Colonic mucosa (tissue), 4 donors: ENCODE data around the gene GFOD1. TPM values are rescaled to one million over a fixed set of nuclear protein-coding genes. Genes with fewer than 3 reads are reported as not detected.

Experiments
- DNase-seq: peaks from one replicate; pipeline ENCODE4 v3.0.0-alpha.2; 2020
- H3K27ac ChIP-seq: fragments of 200-600 bp; one replicate; pipeline ENCODE4 v1.8.0; 2021
- H3K27me3 ChIP-seq: fragments of 200-600 bp; one replicate; pipeline ENCODE4 v1.8.0; 2021
- H3K36me3 ChIP-seq: fragments of 200-600 bp; one replicate; pipeline ENCODE4 v1.8.0; 2021
- H3K4me1 ChIP-seq: fragments of 200-600 bp; one replicate; pipeline ENCODE4 v1.8.0; 2021; ENCODE audit warnings: mild to moderate bottlenecking
- H3K4me3 ChIP-seq: fragments of 200-600 bp; one replicate; pipeline ENCODE4 v1.8.0; 2021
- H3K9ac ChIP-seq, 2 donors: one replicate each; pipeline ENCODE4 v1.7.0; 2013; ENCODE audit warnings: control low read depth in 2 of 2, low read depth in 2 of 2, low read length in 2 of 2
- H3K9me3 ChIP-seq: fragments of 200-600 bp; one replicate; pipeline ENCODE4 v1.8.0; 2021
- intact Hi-C: fragments of 100-400 bp; cut with DNase I; formaldehyde crosslinking; loops from one replicate; pipeline ENCODE4 v1.14.1; 2022
- total RNA-seq, 2 donors: library from RNA; stranded (reverse); fragmentation: NEBNext Ultra II Directional in 1 of 2; extraction: Animal tissue kit (Norgen Biotek cat#: 25700) in 1 of 2; gene quantifications; one replicate each; pipeline ENCODE4 v1.2.1, GENCODE V29; 2021
- TF ChIP-seq, protein P1 (sequence below): fragments of 200-600 bp; IDR thresholded peaks from one replicate; pipeline ENCODE4 v1.8.0; 2022; ENCODE audit warnings: antibody characterized with exemption, mild to moderate bottlenecking
- donor health status: healthy.
- donor health status: DM: no; HTN: no; CAD: no.
- donor health status: DM: no; HTN: no; CAD: no.

The GFOD1 gene
- total RNA-seq, 2 donors from 2014 or later, result 6.9 to 7.6 TPM

DNA sequence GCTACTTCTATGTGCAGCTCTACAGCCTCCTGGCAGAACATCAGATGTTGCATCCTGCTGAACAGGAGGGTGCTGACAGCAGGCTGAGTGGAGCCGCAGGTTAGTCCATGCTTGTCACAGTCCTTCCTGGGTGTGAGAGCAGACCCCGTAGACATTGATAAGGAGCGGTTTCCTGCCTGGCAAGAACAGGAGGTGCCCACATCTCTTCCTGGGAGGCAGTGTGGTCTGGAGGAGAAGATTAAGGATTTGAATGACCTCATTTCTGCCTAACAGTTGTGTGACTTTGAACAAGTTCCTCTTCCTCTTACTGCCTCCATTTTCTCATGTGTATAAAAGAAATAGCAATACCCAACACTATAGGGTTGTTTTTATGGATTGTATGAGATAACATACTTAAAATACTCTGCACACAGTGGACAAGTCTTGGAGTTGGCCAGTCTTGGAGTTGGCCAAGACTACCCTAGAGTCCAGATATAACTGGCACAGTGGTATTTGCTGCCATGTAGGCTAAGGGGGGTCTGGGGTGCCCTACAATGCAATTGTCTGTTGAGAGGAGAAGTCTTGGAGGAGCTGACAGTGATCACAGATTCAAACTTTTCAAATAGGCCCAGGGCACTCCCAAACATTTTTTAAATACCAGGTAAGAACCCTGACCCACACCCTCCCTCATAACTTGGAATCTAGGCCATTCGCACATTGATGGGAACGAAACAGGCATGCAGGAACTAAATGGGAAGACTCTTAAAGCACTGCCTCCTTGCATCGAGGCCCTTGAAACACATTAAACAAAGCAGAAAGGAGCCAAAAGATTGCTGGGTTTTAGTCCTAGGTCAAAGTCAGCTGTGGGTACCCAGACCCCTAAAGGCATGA is 126.5 kb downstream of the GFOD1 start:
- H3K9ac ChIP-seq, result no peak overlapping the region
- intact Hi-C loops, result no loop called here
- H3K36me3 ChIP-seq, result no peaks in the 10 kb centered on the region
- H3K4me3 ChIP-seq, result no peak overlapping the region
- no peaks in the 10 kb centered on the region for H3K27me3 ChIP-seq
- no peak overlapping the region for H3K27ac ChIP-seq
- TF ChIP-seq, protein P1, sequence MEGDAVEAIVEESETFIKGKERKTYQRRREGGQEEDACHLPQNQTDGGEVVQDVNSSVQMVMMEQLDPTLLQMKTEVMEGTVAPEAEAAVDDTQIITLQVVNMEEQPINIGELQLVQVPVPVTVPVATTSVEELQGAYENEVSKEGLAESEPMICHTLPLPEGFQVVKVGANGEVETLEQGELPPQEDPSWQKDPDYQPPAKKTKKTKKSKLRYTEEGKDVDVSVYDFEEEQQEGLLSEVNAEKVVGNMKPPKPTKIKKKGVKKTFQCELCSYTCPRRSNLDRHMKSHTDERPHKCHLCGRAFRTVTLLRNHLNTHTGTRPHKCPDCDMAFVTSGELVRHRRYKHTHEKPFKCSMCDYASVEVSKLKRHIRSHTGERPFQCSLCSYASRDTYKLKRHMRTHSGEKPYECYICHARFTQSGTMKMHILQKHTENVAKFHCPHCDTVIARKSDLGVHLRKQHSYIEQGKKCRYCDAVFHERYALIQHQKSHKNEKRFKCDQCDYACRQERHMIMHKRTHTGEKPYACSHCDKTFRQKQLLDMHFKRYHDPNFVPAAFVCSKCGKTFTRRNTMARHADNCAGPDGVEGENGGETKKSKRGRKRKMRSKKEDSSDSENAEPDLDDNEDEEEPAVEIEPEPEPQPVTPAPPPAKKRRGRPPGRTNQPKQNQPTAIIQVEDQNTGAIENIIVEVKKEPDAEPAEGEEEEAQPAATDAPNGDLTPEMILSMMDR, result no peak
- no peaks in the 10 kb centered on the region for H3K4me1 ChIP-seq
- H3K9me3 ChIP-seq, result no peaks in the 10 kb centered on the region
- DNase-seq, result no peak

GRCh38 chr6:13359287-13359686 is 128.1 kb downstream of the GFOD1 start:
- no peaks in the 10 kb centered on the region for H3K9me3 ChIP-seq
- H3K27ac ChIP-seq, result no peak overlapping the region
- no peaks in the 10 kb centered on the region for H3K4me1 ChIP-seq
- TF ChIP-seq, protein P1, result no peak
- H3K27me3 ChIP-seq, result no peaks in the 10 kb centered on the region
- no peak overlapping the region for H3K4me3 ChIP-seq
- DNase-seq, result no peak
- intact Hi-C loops, result no loop called here
- no peak overlapping the region for H3K9ac ChIP-seq
- no peaks in the 10 kb centered on the region for H3K36me3 ChIP-seq

DNA sequence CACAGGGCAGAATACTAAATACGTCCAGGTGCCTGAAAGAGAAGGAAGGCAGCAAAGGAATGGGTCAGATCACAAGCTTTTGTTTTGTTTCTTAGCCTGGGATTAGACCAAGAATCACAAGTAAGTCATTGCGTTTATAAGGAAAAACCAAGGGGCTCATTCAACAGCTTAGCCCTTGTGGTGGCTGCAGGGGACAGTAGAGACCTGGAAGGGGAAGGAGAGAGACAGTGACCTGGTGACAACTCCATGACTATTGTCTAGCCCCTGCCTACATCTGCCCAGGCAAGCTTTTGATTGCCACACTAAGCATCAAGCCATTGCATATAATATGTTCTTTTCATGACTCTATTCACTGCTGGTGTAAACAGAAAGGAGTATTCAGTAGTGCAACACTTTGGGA is 128.9 kb downstream of the GFOD1 start:
- Histone ChIP-seq H3K4me1 (no peaks in the 10 kb centered on the region), H3K9ac (no peak overlapping the region), H3K9me3 (no peaks in the 10 kb centered on the region), H3K27ac (no peak overlapping the region), H3K27me3 (no peaks in the 10 kb centered on the region), H3K4me3 (no peak overlapping the region), H3K36me3 (no peaks in the 10 kb centered on the region)
- DNase-seq, result no peak
- TF ChIP-seq, protein P1, result no peak
- intact Hi-C loops, result no loop called here

DNA sequence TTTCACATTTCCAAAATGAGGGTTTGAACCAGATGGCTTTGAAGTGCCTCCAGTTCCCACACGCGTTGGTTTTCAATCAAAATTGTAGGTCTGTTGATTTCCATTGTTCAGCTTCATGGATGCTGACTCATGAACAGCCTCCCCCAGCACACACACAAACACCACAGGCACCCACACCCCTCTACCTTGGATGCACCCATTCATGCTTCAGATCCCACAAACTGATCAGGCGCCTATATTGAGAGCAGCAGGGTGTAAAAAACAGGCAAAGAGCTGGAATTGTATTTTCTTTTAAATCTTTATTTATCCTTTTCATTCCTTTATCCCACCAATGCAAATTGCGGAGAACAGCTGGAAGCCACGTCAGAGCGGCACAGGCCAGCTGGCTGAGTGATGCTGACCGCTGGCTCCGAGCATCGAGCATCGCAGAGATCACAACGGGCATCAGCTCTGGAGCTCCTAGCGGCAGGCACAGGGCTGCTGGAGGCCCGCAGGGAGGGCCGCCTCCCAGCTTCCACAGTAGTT is 129.8 kb downstream of the GFOD1 start:
- Histone ChIP-seq H3K27me3 (no peaks in the 10 kb centered on the region), H3K27ac (no peak overlapping the region), H3K9ac (no peak overlapping the region), H3K36me3 (no peaks in the 10 kb centered on the region), H3K9me3 (no peaks in the 10 kb centered on the region), H3K4me1 (no peaks in the 10 kb centered on the region), H3K4me3 (no peak overlapping the region)
- intact Hi-C loops, result no loop called here
- no peak for DNase-seq
- TF ChIP-seq, protein P1, result no peak

GRCh38 chr6:13355999-13356785 is 131.2 kb downstream of the GFOD1 start:
- no peak overlapping the region for H3K4me3 ChIP-seq
- H3K9ac ChIP-seq, result no peak overlapping the region
- no peaks in the 10 kb centered on the region for H3K27me3 ChIP-seq
- H3K27ac ChIP-seq, result no peak overlapping the region
- H3K36me3 ChIP-seq, result no peaks in the 10 kb centered on the region
- TF ChIP-seq, protein P1, result no peak
- H3K4me1 ChIP-seq, result no peaks in the 10 kb centered on the region
- DNase-seq, result no peak
- intact Hi-C loops, result no loop called here
- H3K9me3 ChIP-seq, result no peaks in the 10 kb centered on the region
